ENCODE data around the gene PAX7. TPM values are rescaled to one million over a fixed set of nuclear protein-coding genes. Genes with fewer than 3 reads are reported as not detected.

The PAX7 gene
- total RNA-seq, 1 donor from 2014 or later: not detected

- no peak for DNase-seq (ENCODE audit: low spot score)
These were observed 9.8 kb downstream of the PAX7 start for GRCh38 chr1:18640228-18641004.

GRCh38 chr1:18641005-18641941 lies 10.6 kb downstream of the PAX7 start:
- DNase-seq (ENCODE audit: low spot score): no peak

GRCh38 chr1:18642278-18643095 lies 11.8 kb downstream of the PAX7 start:
- DNase-seq (ENCODE audit: low spot score): no peak

- DNase-seq (ENCODE audit: low spot score): no peak
These were observed 12.7 kb downstream of the PAX7 start for GRCh38 chr1:18643154-18644012.

GRCh38 chr1:18644013-18644399 lies 13.4 kb downstream of the PAX7 start:
- no peak for DNase-seq (ENCODE audit: low spot score)

GRCh38 chr1:18644446-18644845 lies 13.8 kb downstream of the PAX7 start:
- DNase-seq (ENCODE audit: low spot score): no peak

GRCh38 chr1:18644973-18645746 lies 14.5 kb downstream of the PAX7 start:
- DNase-seq (ENCODE audit: low spot score): no peak

- no peak for DNase-seq (ENCODE audit: low spot score)
These were observed 15.1 kb downstream of the PAX7 start for GRCh38 chr1:18645747-18646090.

GRCh38 chr1:18646091-18646785 lies 15.6 kb downstream of the PAX7 start:
- no peak for DNase-seq (ENCODE audit: low spot score)

- DNase-seq (ENCODE audit: low spot score): no peak
These were observed 16.3 kb downstream of the PAX7 start for GRCh38 chr1:18646786-18647410.

GRCh38 chr1:18647681-18648214 lies 17.1 kb downstream of the PAX7 start:
- DNase-seq (ENCODE audit: low spot score): no peak

- DNase-seq (ENCODE audit: low spot score): no peak
These were observed 19.2 kb downstream of the PAX7 start for GRCh38 chr1:18649693-18650370.

- no peak for DNase-seq (ENCODE audit: low spot score)
These were observed 21.1 kb downstream of the PAX7 start for GRCh38 chr1:18651713-18652112.

- no peak for DNase-seq (ENCODE audit: low spot score)
These were observed 22.1 kb downstream of the PAX7 start for GRCh38 chr1:18652791-18653190.

GRCh38 chr1:18653367-18653766 lies 22.7 kb downstream of the PAX7 start:
- no peak for DNase-seq (ENCODE audit: low spot score)

GRCh38 chr1:18653916-18654315 lies 23.3 kb downstream of the PAX7 start:
- no peak for DNase-seq (ENCODE audit: low spot score)

- DNase-seq (ENCODE audit: low spot score): no peak
These were observed 24.0 kb downstream of the PAX7 start for GRCh38 chr1:18654599-18654998.

- no peak for DNase-seq (ENCODE audit: low spot score)
These were observed 27.0 kb downstream of the PAX7 start for GRCh38 chr1:18657506-18658201.

Data from ureter (tissue), 1 donor.